TTC549 (cell line): ENCODE data around the gene MYH14.
"Not testable (repeated sequence)": the region's sequence is repeated elsewhere in the genome, so short reads cannot be mapped to it uniquely, and the experiment has no call there.

Source experiments
- FAIRE-seq: peaks from 2 replicates; lab custom pipeline; 2012; peaks lifted over from hg19 to GRCh38; lab: Jason Lieb, UNC

Gene MYH14

DNA sequence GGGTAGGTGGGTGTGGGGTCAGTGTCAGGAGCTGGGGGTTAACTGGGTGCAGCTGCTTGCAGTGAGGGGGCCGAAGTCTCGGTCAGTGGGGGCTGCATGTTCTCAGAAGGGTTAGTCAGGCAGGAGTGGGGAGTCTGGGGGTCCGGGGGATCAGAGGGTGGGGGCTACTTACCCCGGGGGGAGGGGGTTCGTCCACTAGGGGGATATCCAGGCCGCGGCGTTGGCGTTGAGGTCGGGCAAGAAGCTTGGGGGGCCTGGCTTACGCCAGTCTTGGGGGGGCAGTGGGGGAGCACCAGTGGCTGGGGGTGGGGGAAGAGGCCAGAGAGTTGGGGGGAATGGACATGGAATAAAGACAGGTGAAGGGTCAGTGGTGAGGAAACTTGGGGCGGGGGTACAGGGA lies 116.6 kb downstream of the MYH14 start:
- no peak for FAIRE-seq

DNA sequence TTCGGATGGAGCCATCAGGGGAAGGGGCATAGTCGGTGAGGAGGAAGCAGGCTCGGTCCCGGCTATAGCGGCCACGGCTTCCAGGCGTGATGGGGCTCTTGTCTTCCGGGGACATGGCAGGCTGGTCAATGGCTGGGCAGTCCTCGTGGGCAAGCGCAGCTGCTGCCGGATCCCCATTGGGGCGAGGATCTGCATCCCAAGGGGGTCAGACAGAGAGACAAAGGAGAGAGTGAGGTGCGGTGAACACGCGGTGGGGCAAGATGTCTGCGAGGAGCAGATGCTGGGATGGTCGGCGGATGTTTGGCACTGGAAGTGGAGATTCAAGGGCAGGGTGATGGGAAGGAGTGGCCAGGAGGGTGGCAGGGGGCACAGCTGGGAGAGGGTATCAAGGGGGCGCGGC lies 117.2 kb downstream of the MYH14 start:
- FAIRE-seq: no peak

DNA sequence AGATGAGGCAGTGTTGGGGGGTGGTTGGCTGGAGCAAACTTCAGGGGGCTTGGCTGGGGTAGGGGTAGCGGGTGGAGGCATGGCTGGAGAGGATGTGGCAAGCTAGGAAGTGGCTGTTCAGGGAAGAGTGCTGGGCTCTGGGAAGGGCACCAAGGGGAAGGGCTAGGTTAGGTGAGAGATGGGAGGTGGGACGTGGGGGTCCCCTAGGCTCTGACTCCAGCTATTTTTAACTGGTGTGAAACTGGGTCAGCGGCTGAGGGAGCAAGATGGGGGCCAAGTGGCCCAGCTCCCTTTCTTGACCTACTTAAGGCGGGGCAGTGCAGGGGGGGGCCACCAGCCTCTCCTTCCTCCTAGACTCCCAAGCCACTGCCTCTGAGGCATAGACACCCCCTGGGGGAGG lies 118.4 kb downstream of the MYH14 start:
- FAIRE-seq: no peak

GRCh38 chr19:50322234-50322633 lies 118.8 kb downstream of the MYH14 start:
- FAIRE-seq: no peak

DNA sequence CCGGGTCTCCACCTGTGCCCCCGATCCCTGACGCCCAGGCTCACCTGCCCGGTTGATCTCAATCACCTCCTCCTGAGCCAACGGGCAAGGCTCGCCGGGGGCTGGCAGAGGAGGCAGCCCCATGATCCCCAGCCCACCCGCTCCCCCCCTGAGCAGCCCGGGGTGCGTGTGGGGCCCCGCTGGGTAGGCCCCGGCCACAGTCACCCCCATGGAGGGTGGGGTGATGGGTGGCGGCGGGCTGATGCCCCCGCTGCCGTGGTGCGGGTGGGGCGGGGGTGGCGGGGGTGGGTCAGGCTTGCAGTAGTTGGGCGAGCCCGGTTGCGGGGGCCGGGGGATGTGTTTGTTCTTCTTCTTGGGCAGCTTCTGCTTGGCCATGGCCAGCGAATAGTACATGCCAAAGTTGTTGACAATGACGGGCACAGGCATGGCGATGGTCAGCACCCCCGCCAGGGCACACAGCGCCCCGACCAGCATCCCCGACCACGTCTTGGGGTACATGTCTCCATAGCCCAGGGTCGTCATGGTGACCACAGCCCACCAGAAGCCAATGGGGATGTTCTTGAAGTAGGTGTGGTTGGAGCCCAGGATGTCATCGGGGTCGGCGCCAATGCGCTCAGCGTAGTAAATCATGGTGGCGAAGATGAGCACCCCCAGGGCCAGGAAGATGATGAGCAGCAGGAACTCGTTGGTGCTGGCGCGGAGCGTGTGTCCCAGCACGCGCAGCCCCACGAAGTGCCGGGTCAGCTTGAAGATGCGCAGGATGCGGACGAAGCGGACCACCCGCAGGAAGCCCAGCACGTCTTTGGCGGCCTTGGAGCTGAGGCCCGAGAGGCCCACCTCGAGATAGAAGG lies 119.7 kb downstream of the MYH14 start:
- no peak for FAIRE-seq

- no peak for FAIRE-seq
Observed at GRCh38 chr19:50323782-50324133, 120.3 kb downstream of the MYH14 start.

GRCh38 chr19:50324331-50324730 lies 120.9 kb downstream of the MYH14 start:
- FAIRE-seq: no peak

- FAIRE-seq: no peak
Observed at GRCh38 chr19:50325310-50326100, 122.1 kb downstream of the MYH14 start.

GRCh38 chr19:50326101-50326664 lies 122.8 kb downstream of the MYH14 start:
- no peak for FAIRE-seq

DNA sequence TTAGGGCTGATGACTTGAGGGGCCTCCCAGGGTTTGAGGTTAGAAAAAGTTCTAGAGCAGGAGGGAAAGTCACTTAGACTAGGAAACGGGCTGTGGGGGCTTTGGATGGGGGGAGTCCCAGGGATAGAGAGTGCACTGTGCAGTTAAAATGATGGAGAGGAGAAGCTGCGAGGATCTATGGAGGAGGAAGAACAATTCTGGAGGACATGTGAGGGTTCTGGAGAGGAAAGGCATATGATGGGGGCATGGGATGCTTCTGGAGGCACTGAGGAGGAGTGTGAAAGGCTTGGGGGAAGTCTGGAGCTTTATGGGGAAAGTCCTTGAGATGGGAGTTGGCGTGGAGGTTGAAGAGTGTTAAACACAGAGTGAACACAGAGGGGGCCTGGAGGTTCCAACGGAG lies 123.6 kb downstream of the MYH14 start:
- no peak for FAIRE-seq

GRCh38 chr19:50327461-50328223 lies 124.2 kb downstream of the MYH14 start:
- FAIRE-seq: no peak

GRCh38 chr19:50328224-50328872 lies 124.9 kb downstream of the MYH14 start:
- FAIRE-seq: no peak

- no peak for FAIRE-seq
Observed at GRCh38 chr19:50328873-50329145, 125.4 kb downstream of the MYH14 start.

DNA sequence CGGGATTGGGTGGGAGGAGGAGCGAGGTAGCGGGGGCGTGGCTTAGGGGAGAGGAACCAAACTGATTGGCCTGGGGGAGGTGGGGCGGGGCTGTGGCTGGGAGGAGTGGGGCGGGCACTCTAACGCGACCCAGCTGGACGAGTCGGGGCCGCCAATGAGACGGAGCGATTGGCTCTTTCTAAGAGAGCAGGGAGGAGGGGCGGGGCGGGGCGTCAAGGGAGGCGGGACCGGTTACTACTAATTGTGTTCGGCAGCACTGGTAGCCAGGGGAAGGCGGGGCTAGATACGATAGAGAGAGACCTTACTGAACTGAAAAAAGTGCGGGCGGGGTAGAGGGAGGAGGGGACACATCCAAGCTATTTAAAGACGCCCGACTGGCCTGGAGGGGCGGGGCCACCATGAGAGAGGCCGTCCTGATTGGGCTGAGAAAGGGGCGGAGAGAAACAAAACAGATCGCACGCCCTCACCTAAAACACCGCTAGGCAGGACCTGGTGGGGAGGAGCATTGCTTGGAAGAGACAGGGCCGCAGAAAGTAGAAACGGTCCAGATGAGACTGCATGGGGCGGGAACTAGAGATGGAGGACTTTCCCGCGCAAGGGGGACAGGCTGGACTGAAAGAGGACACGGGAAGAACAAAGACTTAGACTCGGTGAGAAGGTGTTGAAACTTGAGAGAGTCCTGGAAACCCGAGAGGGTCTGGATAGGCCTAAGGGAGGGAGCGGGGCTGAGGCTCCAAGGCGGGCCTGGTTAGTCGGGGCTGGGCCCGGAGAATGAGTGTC lies 125.9 kb downstream of the MYH14 start, which contains the start of gene KCNC3:
Gene KCNC3 (minus strand): TSS at position 232 of the 780 bp plus-strand sequence. CDS start 295 bp downstream, outside the sequence.
- FAIRE-seq: peak; percentile 98

DNA sequence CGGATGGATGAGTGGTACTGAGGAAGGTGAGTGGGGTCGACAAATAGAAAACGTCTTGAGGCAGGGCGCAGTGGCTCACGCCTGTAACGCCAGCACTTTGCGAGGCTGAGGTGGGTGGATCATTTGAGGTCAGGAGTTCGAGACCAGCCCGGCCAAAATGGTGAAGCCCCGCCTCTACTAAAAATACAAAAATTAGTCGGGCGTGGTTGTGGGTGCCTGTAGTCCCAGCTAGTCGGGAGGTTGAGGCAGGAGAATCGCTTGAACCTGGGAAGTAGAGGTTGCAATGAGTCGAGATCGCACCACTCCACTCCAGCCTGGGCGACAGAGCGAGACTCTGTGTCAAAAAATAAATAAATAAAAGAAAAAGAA lies 126.5 kb downstream of the MYH14 start:
- FAIRE-seq: not testable (repeated sequence)

- no peak for FAIRE-seq
Observed at GRCh38 chr19:50330365-50331078, 127.1 kb downstream of the MYH14 start.

GRCh38 chr19:50331221-50331993 lies 128.0 kb downstream of the MYH14 start:
- FAIRE-seq: no peak

DNA sequence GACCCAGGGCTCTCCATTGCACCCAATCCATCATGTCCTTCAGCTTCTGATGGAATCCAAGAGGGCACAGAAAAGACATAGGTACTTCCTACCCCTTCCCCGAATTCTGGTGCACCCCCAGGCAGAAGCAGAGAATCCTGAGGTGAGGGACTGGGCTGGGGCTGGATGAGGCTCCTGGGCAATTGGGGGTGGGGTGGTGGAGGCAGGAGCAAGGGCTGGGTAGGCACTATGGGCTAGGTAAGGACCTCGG lies 128.5 kb downstream of the MYH14 start:
- FAIRE-seq: no peak

DNA sequence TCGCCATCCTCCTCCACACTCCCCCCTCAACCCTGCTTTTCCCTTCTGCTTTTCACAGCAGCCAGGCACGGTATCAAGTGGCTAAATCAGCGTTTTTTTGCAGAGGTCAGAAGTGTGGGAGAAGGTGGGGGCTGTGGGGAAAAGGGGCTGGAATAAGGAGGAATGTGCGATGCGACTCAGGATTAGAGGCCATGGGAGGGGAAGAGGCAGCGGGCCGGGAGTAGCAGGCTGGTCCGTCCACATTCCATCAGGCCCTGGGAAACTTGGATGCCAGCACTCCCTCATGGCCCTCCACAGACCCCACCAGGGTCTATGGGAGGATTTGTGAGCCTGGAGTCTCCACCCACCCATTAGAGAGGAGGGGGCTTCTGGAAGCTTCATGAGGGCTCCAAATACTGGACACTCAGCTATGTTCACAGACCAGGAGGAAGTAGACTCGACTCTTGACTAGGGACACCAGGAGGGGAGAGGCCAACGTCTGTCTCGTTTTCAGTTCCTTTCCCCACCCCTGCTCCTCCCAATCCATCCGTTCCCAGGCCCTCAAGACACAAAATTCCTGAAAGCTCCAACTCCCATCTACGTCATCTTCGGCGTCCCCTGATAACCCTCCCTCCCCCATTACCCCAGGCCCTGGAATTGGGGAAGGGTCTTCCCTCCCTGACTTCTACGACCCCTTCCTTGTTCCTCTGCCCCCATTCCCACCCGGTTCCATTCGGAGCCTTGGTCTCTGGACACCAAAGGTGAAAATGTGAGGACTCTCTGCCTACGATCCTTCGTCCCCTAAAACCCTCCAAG lies 129.0 kb downstream of the MYH14 start:
- FAIRE-seq: no peak
